Limb (tissue), 2 donors: ENCODE data around the gene SPACDR.

Experiments
- DNase-seq, 2 donors: peaks; one replicate each; pipeline ENCODE4 v3.0.0-alpha.2; 2016; ENCODE audit errors: extremely low spot score in 2 of 2

Gene SPACDR

GRCh38 chr7:100437150-100438100, 26.6 kb downstream of the SPACDR start:
- no peak for DNase-seq

- peak in 1 of 2 donors; percentile 62 for DNase-seq
Measured at GRCh38 chr7:100435401-100436304, 28.4 kb downstream of the SPACDR start.

- no peak for DNase-seq
Measured at GRCh38 chr7:100434297-100435144, 29.5 kb downstream of the SPACDR start.

- no peak for DNase-seq
Measured at GRCh38 chr7:100433592-100434296, 30.3 kb downstream of the SPACDR start.

- DNase-seq, result no peak
Measured at GRCh38 chr7:100433276-100433591, 30.8 kb downstream of the SPACDR start.

- DNase-seq, result no peak
Measured at GRCh38 chr7:100432621-100433275, 31.3 kb downstream of the SPACDR start.

- DNase-seq, result no peak
Measured at GRCh38 chr7:100432053-100432452, 32.0 kb downstream of the SPACDR start.

GRCh38 chr7:100431286-100431735, 32.7 kb downstream of the SPACDR start:
- DNase-seq, result no peak

GRCh38 chr7:100430493-100431285, 33.4 kb downstream of the SPACDR start:
- DNase-seq, result no peak

GRCh38 chr7:100429637-100430492, 34.2 kb downstream of the SPACDR start, which contains the start of gene MEPCE:
TSS of gene MEPCE (plus strand) at chr7:100429831. CDS start at chr7:100430019, 188 bp downstream.
- peak; percentile 99 to 100 for DNase-seq

- DNase-seq, result peak; percentile 100
Measured at GRCh38 chr7:100428967-100429636, 35.0 kb downstream of the SPACDR start.

- peak; percentile 96 for DNase-seq
Measured at GRCh38 chr7:100428199-100428966, 35.7 kb downstream of the SPACDR start, which contains the start of gene ZCWPW1. TSS of gene ZCWPW1 (minus strand) at chr7:100428703. CDS start at chr7:100420649, 8,054 bp downstream.

- no peak for DNase-seq
Measured at GRCh38 chr7:100427762-100428198, 36.3 kb downstream of the SPACDR start.

GRCh38 chr7:100426516-100426915, 37.5 kb downstream of the SPACDR start:
- DNase-seq, result no peak

GRCh38 chr7:100425347-100425746, 38.7 kb downstream of the SPACDR start:
- no peak for DNase-seq

- no peak for DNase-seq
Measured at GRCh38 chr7:100423315-100423714, 40.7 kb downstream of the SPACDR start.
